ENCODE measurements around the gene KRT32.

KRT32 gene

DNA sequence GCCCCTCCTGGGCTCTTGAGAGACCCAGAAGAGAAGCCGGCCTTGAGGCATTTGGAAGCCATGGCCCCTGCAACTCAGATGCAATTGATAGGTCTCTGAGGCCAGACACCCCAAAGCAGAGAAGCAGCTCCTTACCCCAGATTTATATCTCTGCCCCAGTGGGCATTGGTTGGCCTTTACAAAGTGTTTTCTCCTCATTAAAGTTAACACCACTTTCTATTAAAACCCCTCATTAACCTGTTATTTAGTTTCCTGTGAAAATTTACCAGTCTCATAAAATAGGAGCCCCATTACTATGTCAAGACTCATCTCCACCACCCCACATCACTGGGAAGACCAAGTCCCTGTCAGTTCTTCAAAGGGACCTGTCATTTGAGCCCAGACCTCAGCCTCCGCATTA, 13.8 kb upstream of the KRT32 start, which contains the start of gene KRT35:
KRT35 (minus strand) TSS at position 116 of the 400 bp plus-strand sequence; CDS start at position 62, 54 bp downstream.
- DNase-seq (ENCODE audit: low spot score): no peak
- TF ChIP-seq, protein P1, sequence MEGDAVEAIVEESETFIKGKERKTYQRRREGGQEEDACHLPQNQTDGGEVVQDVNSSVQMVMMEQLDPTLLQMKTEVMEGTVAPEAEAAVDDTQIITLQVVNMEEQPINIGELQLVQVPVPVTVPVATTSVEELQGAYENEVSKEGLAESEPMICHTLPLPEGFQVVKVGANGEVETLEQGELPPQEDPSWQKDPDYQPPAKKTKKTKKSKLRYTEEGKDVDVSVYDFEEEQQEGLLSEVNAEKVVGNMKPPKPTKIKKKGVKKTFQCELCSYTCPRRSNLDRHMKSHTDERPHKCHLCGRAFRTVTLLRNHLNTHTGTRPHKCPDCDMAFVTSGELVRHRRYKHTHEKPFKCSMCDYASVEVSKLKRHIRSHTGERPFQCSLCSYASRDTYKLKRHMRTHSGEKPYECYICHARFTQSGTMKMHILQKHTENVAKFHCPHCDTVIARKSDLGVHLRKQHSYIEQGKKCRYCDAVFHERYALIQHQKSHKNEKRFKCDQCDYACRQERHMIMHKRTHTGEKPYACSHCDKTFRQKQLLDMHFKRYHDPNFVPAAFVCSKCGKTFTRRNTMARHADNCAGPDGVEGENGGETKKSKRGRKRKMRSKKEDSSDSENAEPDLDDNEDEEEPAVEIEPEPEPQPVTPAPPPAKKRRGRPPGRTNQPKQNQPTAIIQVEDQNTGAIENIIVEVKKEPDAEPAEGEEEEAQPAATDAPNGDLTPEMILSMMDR (IDR thresholded peaks at IDR 0.05; ENCODE audit: extremely low read depth, insufficient read depth, missing control alignments): no peak
- in situ Hi-C loops (cut with MboI; ENCODE audit: low pct_unique_long_range_greater_than_20kb, low sequenced_read_pairs, unreplicated experiment): loop anchor here (25.0 kb wide), 1 partner anchor 106 kb away; the partner anchor contains the start of gene KRT14

DNA sequence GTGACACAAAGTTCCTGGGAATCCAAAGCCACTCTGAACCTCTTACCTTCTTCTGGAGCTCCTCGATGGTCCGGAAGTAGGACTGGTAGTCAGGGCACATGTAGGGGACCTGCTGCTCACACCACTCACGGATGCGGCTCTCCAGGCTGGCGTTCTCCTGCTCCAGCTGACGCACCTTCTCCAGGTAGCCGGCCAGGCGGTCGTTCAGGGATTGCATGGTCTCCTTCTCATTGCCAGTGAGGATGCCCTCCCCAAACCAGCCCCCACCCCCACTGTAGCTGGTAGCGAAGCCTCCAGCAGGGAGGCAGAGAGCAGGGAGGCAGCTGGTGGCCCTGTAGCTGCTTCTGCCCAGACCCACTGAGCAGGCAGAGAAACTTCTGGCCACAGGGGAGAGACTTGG, 13.4 kb upstream of the KRT32 start:
- TF ChIP-seq, protein P1 (IDR thresholded peaks at IDR 0.05; ENCODE audit: extremely low read depth, insufficient read depth, missing control alignments): no peak
- no peak for DNase-seq (ENCODE audit: low spot score)
- in situ Hi-C loops (cut with MboI; ENCODE audit: low pct_unique_long_range_greater_than_20kb, low sequenced_read_pairs, unreplicated experiment): loop anchor here (25.0 kb wide), 1 partner anchor 107 kb away; the partner anchor contains the start of gene KRT14

DNA sequence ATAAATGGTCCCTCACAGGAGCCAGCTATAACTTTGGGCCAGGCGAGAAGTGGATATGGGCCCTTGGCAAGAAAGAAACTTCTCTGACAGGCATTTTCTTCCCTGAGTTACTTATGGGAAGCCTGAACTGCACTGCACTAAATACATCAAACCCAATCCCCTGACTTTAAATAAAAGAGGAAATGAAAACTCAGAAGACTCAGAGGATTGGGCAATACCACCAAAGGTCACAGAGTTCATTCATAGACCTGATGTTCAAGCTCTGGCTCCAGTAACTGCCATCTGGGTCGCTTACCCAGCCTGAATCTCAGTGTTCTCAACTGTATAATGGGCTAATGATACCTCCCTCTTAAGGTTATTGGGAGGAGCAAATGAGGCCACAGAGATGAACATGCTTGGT, 12.9 kb upstream of the KRT32 start:
- TF ChIP-seq, protein P1 (IDR thresholded peaks at IDR 0.05; ENCODE audit: extremely low read depth, insufficient read depth, missing control alignments): no peak
- in situ Hi-C loops (cut with MboI; ENCODE audit: low pct_unique_long_range_greater_than_20kb, low sequenced_read_pairs, unreplicated experiment): loop anchor here (25.0 kb wide), 1 partner anchor 107 kb away; the partner anchor contains the start of gene KRT14
- no peak for DNase-seq (ENCODE audit: low spot score)

DNA sequence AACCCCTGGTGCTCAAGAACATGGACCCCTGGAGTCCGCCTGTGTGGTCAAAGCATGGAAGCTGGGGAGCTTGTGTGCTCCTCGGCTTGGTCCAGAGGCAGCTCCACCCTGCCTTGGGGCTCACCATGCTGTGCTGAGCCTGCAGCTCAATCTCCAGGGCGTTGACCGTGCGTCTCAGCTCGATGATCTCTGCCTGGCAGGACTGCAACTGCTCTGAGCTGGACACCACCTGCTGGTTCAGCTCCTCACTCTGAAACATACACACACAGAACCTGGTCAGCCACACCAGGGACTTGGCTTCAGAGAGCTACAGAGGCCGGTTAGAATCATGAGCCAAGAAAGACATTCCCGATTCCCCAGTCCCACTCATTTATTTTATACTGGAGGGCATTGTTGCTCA, 11.1 kb upstream of the KRT32 start:
- TF ChIP-seq, protein P1 (IDR thresholded peaks at IDR 0.05; ENCODE audit: extremely low read depth, insufficient read depth, missing control alignments): no peak
- in situ Hi-C loops (cut with MboI; ENCODE audit: low pct_unique_long_range_greater_than_20kb, low sequenced_read_pairs, unreplicated experiment): loop anchor here (25.0 kb wide), 1 partner anchor 109 kb away; the partner anchor contains the start of gene KRT14
- no peak for DNase-seq (ENCODE audit: low spot score)

DNA sequence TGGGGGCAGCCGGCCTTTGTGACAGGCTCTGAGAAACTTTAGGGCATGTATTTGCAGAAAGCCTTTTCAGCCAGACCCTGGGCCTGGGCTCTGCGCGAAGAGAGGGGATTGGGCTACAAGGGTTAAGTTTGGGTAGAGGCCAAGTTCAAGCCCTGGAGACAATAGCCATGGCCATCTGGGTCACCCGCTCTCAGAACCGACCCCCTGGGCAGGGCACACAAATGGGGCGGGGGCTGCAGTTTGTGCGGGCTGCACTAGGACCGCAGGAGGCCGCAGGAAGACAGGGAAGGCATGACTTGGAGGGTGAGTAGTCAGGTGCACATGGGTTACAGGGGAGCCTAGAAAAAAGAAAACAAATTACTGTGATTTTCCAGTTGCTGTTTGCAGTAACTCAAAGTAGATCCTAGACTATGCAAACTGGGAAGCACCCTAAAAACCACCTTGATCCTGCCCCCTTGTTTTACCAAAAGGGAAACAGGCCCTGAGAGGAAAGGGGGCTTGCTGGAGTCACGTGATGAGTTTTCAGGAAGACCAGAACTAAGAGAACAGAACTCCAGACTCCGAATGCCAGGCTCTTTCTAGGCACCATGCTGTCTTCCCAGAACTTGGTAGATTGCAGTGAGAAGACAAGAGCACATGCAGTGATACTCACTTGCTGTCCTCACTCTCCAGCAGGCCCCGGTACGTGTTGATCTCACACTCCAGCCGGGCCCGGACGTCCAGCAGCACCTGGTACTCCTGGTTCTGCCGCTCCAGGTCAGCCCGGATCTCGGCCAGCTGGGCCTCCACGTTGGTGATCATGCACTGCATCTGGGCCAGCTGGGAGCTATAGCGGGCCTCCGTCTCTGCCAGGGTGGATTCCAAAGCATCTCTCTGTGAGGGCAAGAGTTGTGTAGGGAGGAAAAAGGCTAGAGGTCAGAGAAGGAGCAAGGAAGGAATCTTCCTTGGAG, 10.0 kb upstream of the KRT32 start:
- in situ Hi-C loops (cut with MboI; ENCODE audit: low pct_unique_long_range_greater_than_20kb, low sequenced_read_pairs, unreplicated experiment): loop anchor here (25.0 kb wide), 1 partner anchor 110 kb away; the partner anchor contains the start of gene KRT14
- DNase-seq (ENCODE audit: low spot score): no peak

DNA sequence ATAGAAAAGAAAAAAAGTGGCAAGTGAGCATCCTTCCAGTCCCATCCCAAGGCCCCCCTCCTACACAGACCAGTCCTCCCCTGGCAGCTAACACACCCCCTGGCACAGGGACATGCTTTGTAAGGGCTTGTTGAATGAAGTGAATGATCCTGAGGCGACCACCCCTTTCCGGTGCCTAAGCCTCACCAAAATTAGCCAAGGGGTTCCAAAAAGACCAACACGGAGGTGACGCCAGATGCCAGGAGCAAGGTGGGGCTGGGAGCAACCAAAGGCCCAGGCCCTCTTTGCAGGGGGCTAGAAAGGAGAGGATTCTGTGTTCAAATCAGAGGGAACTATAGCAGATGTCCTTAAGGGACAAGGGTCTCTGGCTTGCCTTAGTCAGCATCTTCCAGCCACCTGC, 8.2 kb upstream of the KRT32 start:
- TF ChIP-seq, protein P1 (IDR thresholded peaks at IDR 0.05; ENCODE audit: extremely low read depth, insufficient read depth, missing control alignments): no peak
- no peak for DNase-seq (ENCODE audit: low spot score)
- in situ Hi-C loops (cut with MboI; ENCODE audit: low pct_unique_long_range_greater_than_20kb, low sequenced_read_pairs, unreplicated experiment): loop anchor here (25.0 kb wide), 1 partner anchor 112 kb away; the partner anchor contains the start of gene KRT14

More for the DNA sequence above, 10.0 kb upstream of the KRT32 start:
- TF ChIP-seq, protein P1 (IDR thresholded peaks at IDR 0.05; ENCODE audit: extremely low read depth, insufficient read depth, missing control alignments): no peak
